K562 (cell line): ENCODE measurements around the gene ERCC1. TPM values are rescaled to one million over a fixed set of nuclear protein-coding genes. Genes with fewer than 3 reads are reported as not detected.

Source experiments
- ARID3B ChIP-seq: fragments of 250-450 bp; sonication (Bioruptor Pico); IDR thresholded peaks from 2 replicates; pipeline ENCODE4 v1.4.0; 2020; ENCODE audit warnings: borderline replicate concordance
- BRF2 ChIP-seq: IDR thresholded peaks from 3 replicates; pipeline ENCODE4 v1.6.1; 2011; ENCODE audit warnings: borderline replicate concordance, mild to moderate bottlenecking; ENCODE audit not compliant: insufficient read length, insufficient read depth
- EGR1 ChIP-seq: fragments of 450-650 bp; conservative IDR thresholded peaks from 2 replicates; pipeline ENCODE4 v1.6.1; 2017; ENCODE audit warnings: mild to moderate bottlenecking
- ETV5 ChIP-seq: sonication (generic); formaldehyde crosslinking; IDR thresholded peaks from 2 replicates; pipeline ENCODE4 v1.4.0; 2020; ENCODE audit warnings: low read depth, mild to moderate bottlenecking, missing genetic modification reagents
- FOSL1 ChIP-seq: fragments of 200-800 bp; sonication (Bioruptor generic); conservative IDR thresholded peaks from 2 replicates; pipeline ENCODE4 v1.6.1; 2016; ENCODE audit warnings: missing genetic modification characterization, missing compliant biosample characterization
- GATA2 ChIP-seq: sonication (generic); formaldehyde crosslinking; IDR thresholded peaks from 2 replicates; pipeline ENCODE4 v1.4.0; 2020; ENCODE audit warnings: mild to moderate bottlenecking, missing genetic modification reagents
- HINFP ChIP-seq: fragments of 450-650 bp; conservative IDR thresholded peaks from 2 replicates; pipeline ENCODE4 v1.6.1; 2016; ENCODE audit warnings: missing genetic modification characterization, low read depth, mild to moderate bottlenecking, control low read depth, missing compliant biosample characterization
- HNRNPLL ChIP-seq: fragments of 200-400 bp; formaldehyde crosslinking; IDR thresholded peaks from 2 replicates; pipeline ENCODE4 v1.6.1; 2017; ENCODE audit warnings: low read length, low read depth, mild to moderate bottlenecking; ENCODE audit not compliant: poor library complexity, severe bottlenecking
- KAT8 ChIP-seq: fragments of 450-650 bp; IDR thresholded peaks from 2 replicates; pipeline ENCODE4 v1.6.1; 2016; ENCODE audit warnings: low read depth, mild to moderate bottlenecking
- L3MBTL2 ChIP-seq: fragments of 450-650 bp; IDR thresholded peaks from 2 replicates; pipeline ENCODE4 v1.6.1; 2016; ENCODE audit warnings: mild to moderate bottlenecking, moderate library complexity
- MEIS2 ChIP-seq: fragments of 450-650 bp; IDR thresholded peaks from 2 replicates; pipeline ENCODE4 v1.6.1; 2014; ENCODE audit warnings: mild to moderate bottlenecking; ENCODE audit not compliant: partially characterized antibody
- OTX1 ChIP-seq: fragments of 450-650 bp; formaldehyde crosslinking; IDR thresholded peaks from 2 replicates; pipeline ENCODE4 v1.4.0; 2022; ENCODE audit warnings: mild to moderate bottlenecking
- RBM17 ChIP-seq: fragments of 200-400 bp; formaldehyde crosslinking; IDR thresholded peaks from 2 replicates; pipeline ENCODE4 v1.6.1; 2017; ENCODE audit warnings: low read depth, mild to moderate bottlenecking, low read length, borderline replicate concordance
- RBM22 ChIP-seq: fragments of 200-400 bp; formaldehyde crosslinking; IDR thresholded peaks from 2 replicates; pipeline ENCODE4 v1.6.1; 2018; ENCODE audit warnings: low read length, low read depth; ENCODE audit not compliant: poor library complexity, severe bottlenecking
- SMAD2 ChIP-seq: fragments of 150-350 bp; IDR thresholded peaks from 2 replicates; pipeline ENCODE4 v1.6.1; 2014; ENCODE audit warnings: low read depth, mild to moderate bottlenecking, low read length
- TAF9B ChIP-seq: fragments of 450-650 bp; IDR thresholded peaks from 2 replicates; pipeline ENCODE4 v1.6.1; 2018; ENCODE audit warnings: mild to moderate bottlenecking; ENCODE audit not compliant: partially characterized antibody
- TBL1XR1 ChIP-seq, 2 experiments: IDR thresholded peaks; 2 replicates each; pipeline ENCODE4 v1.6.1; 2012; ENCODE audit warnings: improper control_type of control experiment in 2 of 2, low read length in 2 of 2, mild to moderate bottlenecking in 1 of 2
- TEAD4 ChIP-seq, 2 experiments: sonication (generic) in 1 of 2; formaldehyde crosslinking in 1 of 2; IDR thresholded peaks; 2 replicates each; pipeline versions ENCODE4 v1.6.1 to v1.8.0; 2012 to 2022; ENCODE audit warnings: borderline replicate concordance in 1 of 2, inconsistent platforms in 1 of 2, low read length in 1 of 2, mild to moderate bottlenecking in 1 of 2, missing genetic modification reagents in 1 of 2
- UBTF ChIP-seq, 2 experiments: IDR thresholded peaks; 2 replicates each; pipeline ENCODE4 v1.6.1; 2012; ENCODE audit warnings: improper control_type of control experiment in 2 of 2, low read depth in 2 of 2, low read length in 2 of 2, borderline replicate concordance in 1 of 2
- ZC3H8 ChIP-seq: fragments of 450-650 bp; IDR thresholded peaks from 2 replicates; pipeline ENCODE4 v1.6.1; 2017
- ZNF77 ChIP-seq: fragments of 250-450 bp; sonication (Bioruptor Pico); IDR thresholded peaks from 2 replicates; pipeline ENCODE4 v1.5.0; 2020
- polyA plus RNA-seq, 8 experiments: library from polyadenylated mRNA; depleted of rRNA in 4 of 8; stranded (reverse) in 5 of 8; unstranded in 3 of 8; fragments of >200 nt; fragmentation: Nextera tagmentation in 2 of 8; fragmentation: Illumina TruSeq in 1 of 8; extraction: Ambion mirVana in 2 of 8; extraction: Trizol in 1 of 8; gene quantifications; 2 replicates each; pipeline versions ENCODE4 v1.2.1 to v1.2.3, GENCODE V29; 2011 to 2014; ENCODE audit warnings: inconsistent platforms in 1 of 8, missing spikeins in 1 of 8
- total RNA-seq, 7 experiments: library from RNA; depleted of rRNA in 6 of 7; stranded (reverse); fragments of >200 nt in 6 of 7; fragmentation: Illumina TruSeq in 2 of 7; extraction: Trizol in 2 of 7; gene quantifications; 2 replicates each; pipeline versions ENCODE4 v1.2.1 to v1.2.3, GENCODE V29; 2011 to 2021; ENCODE audit warnings: low replicate concordance in 1 of 7

Gene ERCC1
- total and polyA plus RNA-seq, 9 of the 15 experiments (the other 6 are each of a cell fraction or from before 2014, with no cell fraction given): 9.3 to 92.6 (median 60.0) TPM

- TF ChIP-seq KAT8 (no peak), RBM17 (no peak), ZC3H8 (no peak), ZNF77 (CRISPR knock-in tag) (no peak), TEAD4 (IDR thresholded peaks at IDR 0.05; ENCODE audit: low read length) (peak; percentile 41; the same call in 1 of the 2 replicates), TEAD4 (CRISPR knock-in tag; IDR thresholded peaks at IDR 0.05; ENCODE audit: borderline replicate concordance) (no peak), FOSL1 (tag) (peak; percentile 94), OTX1 (CRISPR knock-in tag) (no peak), ARID3B (CRISPR knock-in tag) (no peak), BRF2 (no peak), L3MBTL2 (peak; percentile 78), HINFP (no peak), GATA2 (no peak), TAF9B (no peak), SMAD2 (no peak), MEIS2 (peak; percentile 28), RBM22 (peak; percentile 74), HNRNPLL (peak; percentile 72), TBL1XR1 (IDR thresholded peaks at IDR 0.05; ENCODE audit: low read length in 2 of 2) (peak in 1 of 2 experiments; percentile 98; a peak in 2 of 4 replicates), EGR1 (peak; percentile 56), ETV5 (CRISPR knock-in tag) (peak; percentile 100), UBTF (IDR thresholded peaks at IDR 0.05; ENCODE audit: borderline replicate concordance in 1 of 2, low read depth in 2 of 2, low read length in 2 of 2) (peak; percentile 49 to 90; a peak in 3 of 4 replicates)
Measured at GRCh38 chr19:45439569-45440258, 16.0 kb upstream of the ERCC1 start (continued).
